Measurements from ENCODE around the gene PSAT1. TPM values are rescaled to one million over a fixed set of nuclear protein-coding genes. Genes with fewer than 3 reads are reported as not detected.

PSAT1 gene
- total RNA-seq, 1 experiment from 2014 or later = 261 TPM

DNA sequence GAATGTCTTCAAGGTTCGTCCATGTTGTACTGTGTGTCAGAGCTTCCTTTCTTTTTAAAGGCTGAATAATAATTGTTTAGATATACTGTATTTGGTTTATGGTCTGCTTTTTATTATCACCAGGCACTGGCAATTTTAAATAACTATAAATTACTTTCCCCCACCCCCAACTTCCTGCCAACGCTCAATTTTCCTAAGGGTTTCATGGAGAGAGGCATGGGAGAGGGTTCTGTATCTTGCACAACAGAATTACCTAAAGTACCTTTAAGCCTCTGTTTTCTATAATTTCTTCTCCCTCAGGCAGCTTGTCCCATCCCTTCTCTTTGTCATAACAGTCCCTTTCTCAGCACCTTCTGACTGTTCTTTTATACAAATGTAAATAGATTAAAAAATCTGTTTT is 10.4 kb downstream of the PSAT1 start:
- DNase-seq (ENCODE audit: low read depth, low spot score) = no peak

DNA sequence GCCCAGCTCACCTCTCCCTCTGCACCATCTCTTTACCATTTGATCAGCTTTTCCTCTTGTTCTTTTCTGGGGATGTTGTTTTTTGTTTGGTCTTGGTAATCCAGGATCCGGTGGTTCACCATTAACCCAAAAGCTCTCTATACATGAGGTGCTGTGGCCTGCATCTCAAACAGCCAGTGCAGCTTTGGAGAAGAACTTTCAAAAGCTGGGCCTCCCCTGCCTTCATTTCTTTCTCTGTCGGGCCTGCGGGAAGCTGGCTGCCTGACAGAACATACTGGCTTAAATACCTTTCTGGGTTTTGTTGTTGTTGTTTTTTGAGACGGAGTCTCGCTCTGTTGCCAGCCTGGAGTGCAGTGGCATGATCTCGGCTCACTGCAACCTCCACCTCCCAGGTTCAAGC is 12.1 kb downstream of the PSAT1 start:
- DNase-seq (ENCODE audit: low read depth, low spot score) = no peak

More for the DNA sequence above, 10.4 kb downstream of the PSAT1 start:
- in situ Hi-C loops (cut with HindIII; ENCODE audit: low pct_unique_long_range_greater_than_20kb, low sequenced_read_pairs) = no loop called here

DNA sequence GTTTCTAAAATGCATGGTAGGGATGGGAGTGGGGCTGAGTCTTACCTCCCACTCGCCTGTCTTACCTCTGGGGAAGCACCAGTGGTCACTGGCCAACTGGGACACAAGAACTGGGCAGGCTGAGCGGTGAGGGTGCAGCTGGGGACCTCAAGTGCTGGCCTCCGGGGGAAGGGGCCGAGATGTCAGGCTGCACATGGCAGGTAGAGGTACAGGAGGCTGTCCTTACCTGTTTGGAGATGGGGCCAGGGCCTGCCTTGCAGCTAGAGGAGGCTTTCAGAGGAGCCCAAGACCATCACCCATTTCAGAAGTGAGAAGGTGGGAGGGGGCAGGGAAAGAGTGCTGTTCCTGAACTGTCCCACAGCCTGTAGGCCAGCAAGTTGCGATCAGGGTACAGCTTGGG is 14.2 kb downstream of the PSAT1 start:
- in situ Hi-C loops (cut with HindIII; ENCODE audit: low pct_unique_long_range_greater_than_20kb, low sequenced_read_pairs) = no loop called here

More for the DNA sequence above, 12.1 kb downstream of the PSAT1 start:
- in situ Hi-C loops (cut with HindIII; ENCODE audit: low pct_unique_long_range_greater_than_20kb, low sequenced_read_pairs) = no loop called here

DNA sequence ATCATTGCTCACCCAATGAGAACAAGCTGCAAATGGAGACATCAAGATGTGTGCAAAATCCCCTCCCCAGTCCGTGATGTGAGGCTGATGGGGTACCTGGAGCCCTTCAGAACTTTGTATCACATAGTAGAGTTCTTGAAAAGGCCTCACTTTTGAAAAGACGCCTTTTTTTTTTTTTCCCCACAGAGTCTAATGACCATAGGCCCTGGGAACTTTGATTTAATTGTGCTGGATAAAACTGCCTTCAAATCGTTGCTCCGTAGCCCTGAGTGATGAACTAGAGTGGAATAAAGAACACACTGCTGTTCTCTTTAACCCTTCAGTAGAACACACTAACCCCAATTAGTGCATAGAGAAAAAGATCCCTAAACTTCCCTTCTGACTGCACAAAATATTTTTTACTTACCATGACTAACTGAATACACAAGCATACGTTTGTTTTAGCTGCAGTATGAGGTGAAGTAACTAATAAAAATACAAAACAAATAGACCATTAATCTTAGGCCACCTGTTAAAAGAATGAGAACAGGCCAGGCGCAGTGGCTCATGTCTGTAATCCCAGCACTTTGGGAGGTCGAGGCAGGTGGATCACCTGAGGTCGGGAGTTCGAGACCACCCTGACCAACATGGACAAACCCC is 15.1 kb downstream of the PSAT1 start:
- in situ Hi-C loops (cut with HindIII; ENCODE audit: low pct_unique_long_range_greater_than_20kb, low sequenced_read_pairs) = no loop called here
- no peak for DNase-seq (ENCODE audit: low read depth, low spot score)

More for the DNA sequence above, 14.2 kb downstream of the PSAT1 start:
- no peak for DNase-seq (ENCODE audit: low read depth, low spot score)

DNA sequence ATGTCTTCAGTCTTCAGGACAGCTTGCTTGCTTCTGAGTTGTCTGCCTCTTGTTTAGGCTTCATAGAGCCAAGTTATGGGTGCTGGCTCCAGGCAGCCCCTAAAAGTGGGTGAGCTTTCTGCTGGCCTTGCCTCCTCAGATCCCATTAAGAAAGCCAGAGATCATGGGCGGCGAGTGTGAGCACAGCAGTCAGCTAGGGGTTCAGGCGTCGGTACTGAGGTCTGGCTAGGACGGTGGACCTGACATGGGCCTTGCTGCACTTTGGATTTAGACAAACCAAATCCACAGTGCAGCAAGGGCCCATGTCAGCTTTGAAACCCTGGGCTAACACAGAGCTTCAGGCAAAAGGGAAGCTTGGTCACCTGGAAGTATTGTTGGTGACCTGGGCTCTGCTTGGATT is 17.6 kb downstream of the PSAT1 start:
- no peak for DNase-seq (ENCODE audit: low read depth, low spot score)
- in situ Hi-C loops (cut with HindIII; ENCODE audit: low pct_unique_long_range_greater_than_20kb, low sequenced_read_pairs) = no loop called here

DNA sequence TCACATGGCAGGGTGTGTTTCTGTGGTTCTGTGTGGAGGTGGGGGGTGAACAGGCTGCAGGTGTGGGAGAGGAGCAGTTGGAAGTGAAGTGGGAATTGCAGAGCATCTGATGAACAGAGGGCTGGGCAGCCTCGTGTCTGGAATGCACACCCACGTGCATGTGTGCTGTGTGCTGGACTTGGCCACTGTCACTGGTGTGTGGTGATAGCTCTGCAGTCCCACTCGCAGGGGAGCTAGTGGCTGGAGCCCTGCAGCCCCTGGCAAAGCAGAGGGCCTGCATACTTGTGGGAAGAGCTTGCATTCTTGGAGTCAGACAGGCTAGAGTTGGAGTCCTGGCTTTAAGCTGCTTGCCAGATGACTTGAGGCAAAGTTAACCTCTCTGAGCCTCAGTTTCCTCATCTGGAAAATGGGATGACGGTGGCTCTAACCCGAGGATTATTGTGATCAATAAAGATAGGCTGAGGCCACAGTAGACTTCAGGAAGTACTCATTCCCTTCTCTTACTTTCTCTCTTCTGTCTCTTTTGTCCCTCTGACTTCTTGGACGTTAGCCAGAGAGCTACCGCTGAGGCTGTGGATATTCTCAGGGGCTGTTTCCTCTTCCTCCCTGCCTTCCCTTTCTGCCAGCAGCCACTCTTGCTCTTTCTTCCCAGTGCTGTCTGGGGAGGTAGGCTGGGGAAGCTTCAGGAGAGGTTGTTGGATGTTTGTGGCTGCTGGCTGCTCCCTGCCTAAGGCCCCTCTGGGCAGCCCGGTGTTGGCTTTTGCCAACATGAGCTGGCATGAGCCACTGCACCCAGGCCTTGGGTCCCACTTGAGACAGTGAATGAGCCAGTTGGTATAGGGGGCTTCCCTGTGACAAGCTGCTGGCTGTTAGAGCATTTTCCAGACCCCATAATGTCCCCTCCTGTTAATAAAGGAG is 18.3 kb downstream of the PSAT1 start:
- in situ Hi-C loops (cut with HindIII; ENCODE audit: low pct_unique_long_range_greater_than_20kb, low sequenced_read_pairs) = no loop called here
- no peak for DNase-seq (ENCODE audit: low read depth, low spot score)

DNA sequence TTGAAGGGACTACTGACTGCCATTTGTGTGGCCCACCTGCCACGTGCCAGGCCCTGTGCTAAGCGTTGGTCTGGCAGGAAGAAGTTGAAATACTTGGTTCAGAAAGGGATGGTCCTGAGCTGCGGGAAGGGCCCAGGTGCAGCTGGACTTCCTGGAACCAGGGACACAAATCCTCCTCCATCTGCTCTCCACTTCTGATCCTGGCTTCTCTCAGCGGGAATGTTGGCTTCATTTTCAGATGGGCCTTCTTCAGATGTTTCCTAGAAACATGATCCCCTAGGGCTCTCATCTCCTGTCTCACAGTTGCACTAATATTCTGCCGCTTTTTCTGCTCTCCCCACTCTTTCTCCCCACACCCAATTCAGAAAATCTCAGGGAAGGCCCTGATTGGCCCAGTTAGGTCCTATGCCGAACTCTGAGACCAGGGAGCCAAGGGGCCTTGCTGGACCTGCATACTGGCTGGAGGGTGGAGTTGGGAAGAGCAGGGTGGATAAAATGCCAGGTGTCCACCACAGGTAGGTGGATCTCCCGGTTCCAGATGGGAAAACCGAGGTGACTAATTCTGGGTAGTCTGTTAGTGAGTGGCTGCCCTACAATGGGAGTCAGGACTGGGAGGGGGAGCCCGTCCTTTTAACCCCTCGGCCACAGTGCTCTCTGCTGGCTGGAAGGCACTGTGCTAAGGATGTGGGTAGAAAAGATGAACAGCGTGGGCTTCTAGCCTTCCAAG is 19.4 kb downstream of the PSAT1 start:
- DNase-seq (ENCODE audit: low read depth, low spot score) = no peak
- in situ Hi-C loops (cut with HindIII; ENCODE audit: low pct_unique_long_range_greater_than_20kb, low sequenced_read_pairs) = no loop called here

DNA sequence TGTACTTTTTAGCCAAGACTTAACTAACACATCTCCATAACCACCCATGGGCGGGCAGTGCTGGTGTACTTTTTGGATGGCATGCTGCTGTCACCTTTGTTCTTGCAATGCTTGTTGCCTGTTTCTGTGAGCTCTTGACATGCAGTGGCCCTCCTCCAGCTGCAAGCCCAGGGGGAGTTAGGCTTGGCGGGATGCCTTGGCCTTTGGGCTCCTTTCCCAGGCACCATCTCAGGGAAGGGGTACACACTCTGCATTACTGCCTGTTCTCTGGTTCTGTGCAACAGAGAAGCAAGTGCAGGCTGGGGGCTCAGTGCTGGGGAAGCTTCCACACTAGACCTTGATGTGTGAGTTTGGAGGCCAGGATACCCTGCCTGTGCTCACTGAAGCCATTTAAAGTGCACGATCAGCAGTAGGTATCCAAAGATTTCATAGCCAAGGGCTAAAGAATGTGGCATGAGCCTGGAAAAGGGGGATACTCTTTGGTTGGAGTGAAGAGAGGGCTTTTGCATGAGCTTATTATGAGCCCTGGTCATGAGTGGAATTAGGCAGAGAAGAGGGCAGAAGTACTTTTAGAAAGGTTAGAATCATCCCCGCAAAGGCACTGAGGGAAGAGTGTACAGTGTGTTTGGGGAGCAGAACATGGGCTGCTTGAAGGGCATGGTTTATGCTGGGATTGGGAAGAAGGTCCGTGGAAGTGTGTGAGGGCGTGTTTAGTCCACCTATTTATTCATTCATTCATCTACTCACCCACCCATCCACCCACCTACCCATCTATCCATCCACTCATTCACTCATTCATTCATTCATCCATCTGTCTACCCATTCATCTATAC is 22.5 kb downstream of the PSAT1 start:
- DNase-seq (ENCODE audit: low read depth, low spot score) = no peak
- in situ Hi-C loops (cut with HindIII; ENCODE audit: low pct_unique_long_range_greater_than_20kb, low sequenced_read_pairs) = no loop called here

DNA sequence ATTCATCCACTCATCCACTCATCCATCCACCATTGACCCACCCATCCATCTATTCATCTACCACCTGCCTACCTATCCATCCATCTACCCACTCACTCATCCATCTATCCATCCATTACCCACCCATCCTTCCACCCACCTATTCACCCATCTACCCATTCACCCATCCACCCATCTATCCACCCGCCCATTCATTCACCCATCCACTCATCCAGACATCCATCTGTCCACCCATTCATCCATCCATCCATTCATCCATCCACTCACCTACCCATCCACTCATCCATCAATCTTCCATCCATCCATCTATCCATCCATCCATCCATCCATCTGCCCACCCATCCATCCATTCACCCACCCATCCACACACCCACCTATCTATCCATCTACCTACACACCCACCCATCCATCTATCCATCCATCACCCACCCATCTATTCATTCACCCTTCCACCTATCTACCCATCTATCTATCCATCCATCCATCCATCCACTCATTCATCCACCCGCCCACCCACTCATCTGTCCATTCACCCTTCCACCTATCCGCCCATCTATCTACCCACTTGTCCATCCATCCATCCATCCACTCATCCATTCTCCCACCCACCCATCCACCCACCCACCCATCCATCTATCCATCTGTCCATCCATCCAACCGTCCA is 23.2 kb downstream of the PSAT1 start:
- DNase-seq (ENCODE audit: low read depth, low spot score) = no peak
- in situ Hi-C loops (cut with HindIII; ENCODE audit: low pct_unique_long_range_greater_than_20kb, low sequenced_read_pairs) = no loop called here

DNA sequence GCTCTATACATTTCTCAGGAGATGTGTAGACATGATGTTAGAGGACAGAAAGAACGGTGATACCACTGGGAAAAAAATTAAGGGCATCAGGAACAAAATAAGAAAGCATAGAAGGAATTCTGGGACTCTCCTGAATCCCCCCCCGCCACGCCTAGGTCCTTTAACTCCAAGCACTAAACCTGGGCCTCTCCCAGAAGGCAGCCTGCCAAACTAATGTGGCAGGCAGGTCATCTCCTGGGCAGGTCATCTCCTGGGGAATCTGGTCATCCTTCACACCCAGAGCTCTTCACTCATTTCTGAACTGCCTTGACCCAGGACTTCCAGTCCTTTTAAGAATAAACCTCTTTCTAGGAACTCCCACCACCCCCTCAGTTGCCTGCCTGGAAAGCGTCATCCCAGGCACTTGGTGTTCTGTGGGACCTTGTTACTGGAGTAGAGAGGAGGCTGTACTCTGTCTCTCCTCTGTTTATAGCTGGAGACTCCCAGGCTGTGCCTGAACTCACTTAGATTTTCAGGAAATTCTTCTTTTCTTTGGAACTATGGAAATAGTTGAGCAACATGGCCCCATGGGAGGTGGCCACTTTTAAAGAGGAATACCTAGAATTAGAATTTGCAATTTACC is 24.1 kb downstream of the PSAT1 start:
- in situ Hi-C loops (cut with HindIII; ENCODE audit: low pct_unique_long_range_greater_than_20kb, low sequenced_read_pairs) = no loop called here
- DNase-seq (ENCODE audit: low read depth, low spot score) = no peak

DNA sequence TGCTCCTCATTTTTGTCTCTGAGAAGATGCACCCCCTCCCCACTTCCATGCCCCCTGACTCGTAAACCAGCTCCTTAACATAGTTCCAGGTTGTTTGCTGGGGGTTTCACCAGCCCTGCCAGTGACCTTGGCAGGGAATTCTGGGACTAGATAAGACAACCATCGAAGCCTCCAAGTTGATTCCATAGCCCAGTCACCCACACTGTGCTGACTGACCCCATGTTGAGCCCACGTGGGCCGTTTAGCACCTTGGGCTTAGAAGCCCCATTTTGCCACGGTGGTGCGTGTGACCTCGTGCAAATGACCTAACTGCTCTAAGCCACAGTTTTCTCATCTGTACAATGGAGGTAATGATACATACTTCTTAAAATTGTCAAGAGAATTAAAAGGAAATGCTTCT is 24.6 kb downstream of the PSAT1 start:
- in situ Hi-C loops (cut with HindIII; ENCODE audit: low pct_unique_long_range_greater_than_20kb, low sequenced_read_pairs) = no loop called here
- no peak for DNase-seq (ENCODE audit: low read depth, low spot score)

DNA sequence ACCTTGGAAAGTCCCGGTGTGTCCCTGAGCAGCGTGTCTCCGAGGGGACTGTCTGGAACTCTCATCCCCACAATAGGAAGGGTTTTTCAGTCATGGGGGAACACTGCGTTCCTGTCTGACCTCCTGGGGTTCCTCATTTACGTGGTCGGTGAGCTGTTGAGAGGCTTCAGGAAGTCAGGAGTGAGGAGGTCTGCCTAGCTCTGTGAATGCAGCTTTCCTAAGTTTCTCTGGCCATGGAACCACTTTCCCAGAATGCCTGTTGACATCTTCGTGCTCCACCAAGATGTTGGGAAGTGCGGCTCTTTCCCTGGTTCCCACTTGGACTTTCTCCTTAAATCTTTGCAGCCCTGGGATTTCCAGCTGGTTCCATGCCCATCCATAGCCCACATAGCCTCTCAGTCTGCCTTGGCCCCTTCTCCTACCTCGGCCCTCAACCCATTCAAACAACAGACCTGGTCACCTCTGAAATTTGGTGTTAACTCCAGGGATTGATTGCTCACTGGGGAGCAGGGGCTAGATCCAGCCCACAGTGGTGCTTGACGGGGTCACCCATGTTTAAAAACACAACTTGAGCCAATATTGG is 27.2 kb downstream of the PSAT1 start:
- no peak for DNase-seq (ENCODE audit: low read depth, low spot score)
- in situ Hi-C loops (cut with HindIII; ENCODE audit: low pct_unique_long_range_greater_than_20kb, low sequenced_read_pairs) = no loop called here

DNA sequence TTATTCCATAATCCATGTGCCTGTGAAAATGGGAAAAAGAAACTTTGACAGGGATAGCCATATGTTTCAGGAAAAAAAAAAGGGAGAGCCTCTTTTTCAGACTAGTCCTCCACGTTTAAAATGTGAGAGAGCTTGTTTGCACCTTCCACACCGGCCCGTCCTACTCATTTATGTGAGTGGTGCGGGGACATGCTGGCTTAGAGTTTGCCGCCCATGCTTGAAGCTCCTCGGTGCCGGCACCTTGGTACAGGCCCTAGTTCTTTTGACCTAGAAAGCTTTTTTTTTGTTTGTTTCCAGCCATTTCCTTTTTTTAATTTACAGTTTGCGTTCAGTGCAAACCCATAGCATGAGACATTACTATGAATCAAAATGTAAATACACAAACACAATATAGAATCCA is 27.8 kb downstream of the PSAT1 start:
- in situ Hi-C loops (cut with HindIII; ENCODE audit: low pct_unique_long_range_greater_than_20kb, low sequenced_read_pairs) = no loop called here
- no peak for DNase-seq (ENCODE audit: low read depth, low spot score)

DNA sequence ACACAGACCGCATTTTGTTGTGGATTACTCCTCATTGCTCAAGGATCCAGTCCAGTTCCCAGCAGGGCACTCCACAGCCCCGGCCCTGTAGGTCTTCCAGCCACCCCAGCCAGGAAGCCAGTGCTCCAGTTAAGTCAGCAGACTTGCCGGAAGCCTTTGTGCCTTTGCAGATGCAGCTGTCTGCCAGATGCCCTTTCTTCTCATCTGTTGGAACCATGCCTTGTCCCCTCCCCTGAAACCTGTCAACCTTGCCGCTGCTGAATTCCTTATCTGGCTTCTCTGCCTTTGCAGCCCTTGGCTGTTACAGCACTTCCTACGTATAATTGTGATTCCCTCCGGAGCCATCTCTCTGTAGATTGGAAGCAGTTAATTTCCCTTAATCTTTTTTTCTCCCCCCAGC is 28.4 kb downstream of the PSAT1 start:
- in situ Hi-C loops (cut with HindIII; ENCODE audit: low pct_unique_long_range_greater_than_20kb, low sequenced_read_pairs) = no loop called here
- DNase-seq (ENCODE audit: low read depth, low spot score) = no peak

DNA sequence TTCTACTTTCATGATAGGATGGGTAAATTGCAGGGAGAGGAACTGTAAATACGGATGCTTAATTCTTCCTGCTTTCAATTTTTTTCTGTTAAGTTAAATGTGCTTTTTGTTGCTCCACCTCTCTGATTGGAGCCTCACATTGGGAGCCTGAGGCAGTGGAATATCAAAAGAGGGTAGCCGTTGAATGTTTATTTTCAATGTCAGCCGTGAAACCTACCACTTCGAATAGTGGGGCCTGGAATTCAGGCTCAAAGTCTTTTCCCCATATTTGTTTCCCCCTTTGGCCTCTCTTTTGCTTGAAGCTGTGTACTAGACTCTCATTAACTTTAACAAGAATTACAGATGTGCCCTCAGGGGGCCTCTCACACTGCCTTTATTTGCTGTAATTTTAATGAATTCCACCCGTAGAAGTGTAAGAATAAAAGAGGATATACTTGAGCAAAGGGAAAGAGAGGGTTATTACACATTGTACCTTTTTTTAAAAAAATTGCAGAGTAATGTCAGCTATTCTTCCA is 29.0 kb downstream of the PSAT1 start:
- in situ Hi-C loops (cut with HindIII; ENCODE audit: low pct_unique_long_range_greater_than_20kb, low sequenced_read_pairs) = no loop called here
- no peak for DNase-seq (ENCODE audit: low read depth, low spot score)

DNA sequence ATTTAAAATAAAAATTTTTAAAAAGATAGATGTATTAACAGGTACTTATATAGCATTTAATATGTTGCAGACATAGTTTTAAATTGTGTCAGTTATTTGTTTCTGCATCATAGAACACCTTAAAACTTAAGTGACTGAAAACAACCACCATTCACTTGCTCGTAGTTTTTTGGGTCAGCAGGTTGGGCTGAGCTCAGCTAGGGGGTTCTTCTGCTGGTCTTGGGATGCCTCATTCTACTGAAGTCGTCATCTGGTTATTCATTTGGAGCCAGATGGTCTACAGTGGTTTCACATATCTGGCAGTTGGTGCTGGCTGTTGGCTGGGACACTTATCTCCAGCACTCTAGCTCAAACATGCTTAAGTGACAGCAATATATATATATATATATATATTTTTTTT is 29.6 kb downstream of the PSAT1 start:
- DNase-seq (ENCODE audit: low read depth, low spot score) = no peak
- in situ Hi-C loops (cut with HindIII; ENCODE audit: low pct_unique_long_range_greater_than_20kb, low sequenced_read_pairs) = no loop called here
